CD14-positive monocyte (primary cell): ENCODE results near the gene DLGAP4. TPM values are rescaled to one million over a fixed set of nuclear protein-coding genes. Genes with fewer than 3 reads are reported as not detected.
A peak's percentile ranks its signal among the peaks of the same experiment; 100 is the strongest.

Experiments
- DNase-seq, 3 donors: peaks; one replicate each; pipeline ENCODE4 v3.0.0-alpha.2; 2011 to 2022
- H2AFZ ChIP-seq: 2 replicates; pipeline ENCODE4 v1.6.0; 2012; ENCODE audit warnings: mild to moderate bottlenecking, low read depth, low read length, inconsistent platforms; ENCODE audit not compliant: insufficient read depth, poor library complexity, severe bottlenecking
- H3K27ac ChIP-seq, 2 donors: 1 replicate in 1 of 2; 2 replicates in 1 of 2; pipeline ENCODE4 v1.5.1; 2012 to 2013; ENCODE audit warnings: low read length in 2 of 2, control low read depth in 1 of 2, inconsistent platforms in 1 of 2, low read depth in 1 of 2, mild to moderate bottlenecking in 1 of 2
- H3K27me3 ChIP-seq, 2 donors: one replicate each; pipeline versions ENCODE4 v1.6.0 to v1.6.1; 2011 to 2013; ENCODE audit warnings: low read length in 2 of 2; ENCODE audit not compliant: control insufficient read depth in 2 of 2, insufficient read depth in 2 of 2
- H3K36me3 ChIP-seq, 2 donors: replicated peaks in 1 of 2; 1 replicate in 1 of 2; 2 replicates in 1 of 2; pipeline versions ENCODE4 v1.5.1 to v1.6.1; 2012 to 2013; ENCODE audit warnings: low read length in 2 of 2, control low read depth in 1 of 2, inconsistent platforms in 1 of 2, mild to moderate bottlenecking in 1 of 2; ENCODE audit not compliant: insufficient read depth in 2 of 2, control insufficient read depth in 1 of 2
- H3K4me1 ChIP-seq, 2 donors: 1 replicate in 1 of 2; 2 replicates in 1 of 2; pipeline versions ENCODE4 v1.5.1 to v1.6.1; 2012 to 2013; ENCODE audit warnings: low read length in 2 of 2, control low read depth in 1 of 2, inconsistent platforms in 1 of 2, mild to moderate bottlenecking in 1 of 2, moderate library complexity in 1 of 2; ENCODE audit not compliant: insufficient read depth in 2 of 2, control insufficient read depth in 1 of 2
- H3K4me2 ChIP-seq: replicated peaks from 2 replicates; pipeline ENCODE3; 2012; ENCODE audit warnings: low read length, moderate library complexity, mild to moderate bottlenecking; ENCODE audit not compliant: poor library complexity, severe bottlenecking; ENCODE audit errors: extremely low read depth
- H3K4me3 ChIP-seq, 3 experiments: fragments of 200-600 bp in 1 of 3; sonication (generic) in 1 of 3; replicated peaks in 1 of 3; 1 replicate in 2 of 3; 2 replicates in 1 of 3; pipeline ENCODE4 v1.5.1; 2011 to 2013; ENCODE audit warnings: low read length in 3 of 3, mild to moderate bottlenecking in 3 of 3, control low read depth in 2 of 3, low read depth in 2 of 3, inconsistent platforms in 1 of 3, moderate library complexity in 1 of 3
- H3K79me2 ChIP-seq: 2 replicates; pipeline ENCODE4 v1.6.0; 2012; ENCODE audit warnings: mild to moderate bottlenecking, control low read depth, inconsistent platforms, low read length, moderate library complexity; ENCODE audit not compliant: insufficient read depth
- H3K9ac ChIP-seq: 2 replicates; pipeline ENCODE4 v1.6.0; 2017; ENCODE audit warnings: low read length, mild to moderate bottlenecking; ENCODE audit not compliant: insufficient read depth, poor library complexity, severe bottlenecking
- H3K9me3 ChIP-seq, 2 donors: replicated peaks in 1 of 2; 1 replicate in 1 of 2; 2 replicates in 1 of 2; pipeline versions ENCODE4 v1.5.1 to v1.6.1; 2012 to 2013; ENCODE audit warnings: low read length in 2 of 2, control low read depth in 1 of 2; ENCODE audit not compliant: control insufficient read depth in 1 of 2, insufficient read depth in 1 of 2
- H4K20me1 ChIP-seq: 2 replicates; pipeline ENCODE4 v1.6.0; 2012; ENCODE audit warnings: mild to moderate bottlenecking, low read length, control low read depth, moderate library complexity; ENCODE audit not compliant: insufficient read depth
- H3K27ac Mint-ChIP-seq, 7 donors: one replicate each; pipeline ENCODE4 v1.8.0; 2020; ENCODE audit warnings: mild to moderate bottlenecking in 7 of 7, mixed read lengths in 7 of 7, moderate library complexity in 6 of 7, inconsistent platforms in 2 of 7
- H3K27me3 Mint-ChIP-seq, 3 donors: one replicate each; pipeline ENCODE4 v1.8.0; 2021 to 2022; ENCODE audit warnings: low read depth in 3 of 3, mild to moderate bottlenecking in 3 of 3, mixed read lengths in 3 of 3, moderate library complexity in 3 of 3, inconsistent platforms in 1 of 3
- H3K36me3 Mint-ChIP-seq, 2 donors: one replicate each; pipeline ENCODE4 v1.8.0; 2020; ENCODE audit warnings: mixed read lengths in 2 of 2, inconsistent platforms in 1 of 2, mild to moderate bottlenecking in 1 of 2
- H3K4me1 Mint-ChIP-seq: one replicate; pipeline ENCODE4 v1.8.0; 2020; ENCODE audit warnings: mild to moderate bottlenecking, mixed read lengths
- H3K4me3 Mint-ChIP-seq, 2 donors: one replicate each; pipeline ENCODE4 v1.8.0; 2020; ENCODE audit warnings: mild to moderate bottlenecking in 2 of 2, mixed read lengths in 2 of 2, moderate library complexity in 1 of 2
- H3K9me3 Mint-ChIP-seq, 7 donors: one replicate each; pipeline ENCODE4 v1.8.0; 2020 to 2022; ENCODE audit warnings: mixed read lengths in 7 of 7, mild to moderate bottlenecking in 6 of 7, moderate library complexity in 6 of 7, inconsistent platforms in 2 of 7
- WGBS: methylation state at CpG from one replicate; pipeline ENCODE4 v1.1.5; 2013; ENCODE audit warnings: missing lambda C conversion rate; ENCODE audit not compliant: insufficient coverage; 5-methylcytosine and 5-hydroxymethylcytosine counted together
- intact Hi-C, 2 donors: fragments of 100-400 bp; cut with micrococcal nuclease; formaldehyde crosslinking; loops; one replicate each; pipeline versions ENCODE4 v1.15.0 to v1.15.1; 2023
- polyA plus RNA-seq, 3 donors: library from polyadenylated mRNA; depleted of rRNA in 1 of 3; unstranded in 2 of 3; stranded (reverse) in 1 of 3; fragments of 300-500 nt in 2 of 3; fragments of >200 nt in 1 of 3; fragmentation: Illumina TruSeq in 2 of 3; gene quantifications; 1 replicate in 2 of 3; 2 replicates in 1 of 3; pipeline ENCODE4 v1.2.3, GENCODE V29; 2012 to 2021
- TF ChIP-seq, protein P1 (sequence below): fragments of 200-600 bp; IDR thresholded peaks from one replicate; pipeline ENCODE4 v1.8.0; 2022; ENCODE audit warnings: antibody characterized with exemption, mild to moderate bottlenecking

The DLGAP4 gene
- polyA plus RNA-seq, 3 donors, result 9.9 to 52.7 (median 17.6) TPM

- Histone ChIP-seq H3K4me3 (no peak overlapping the region), H3K27me3 (peaks cover 21 to 49% of the 10 kb centered on the region in 2 donors), H4K20me1 (no peaks in the 10 kb centered on the region), H3K27ac (no peak overlapping the region), H3K4me1 (peaks cover 0 to 3% of the 10 kb centered on the region in 2 donors), H3K9ac (no peak overlapping the region), H3K9me3 (peaks cover 0 to 12% of the 10 kb centered on the region in 2 donors), H3K79me2 (no peaks in the 10 kb centered on the region), H3K36me3 (no peaks in the 10 kb centered on the region), H3K4me2 (no peak overlapping the region), H2AFZ (no peak overlapping the region)
- no peak overlapping the region for H3K27ac Mint-ChIP-seq
- intact Hi-C loops, result no loop called here
- WGBS, result 69% methylated on average over 8 of the region's 12 CpGs
- H3K36me3 Mint-ChIP-seq, result peaks cover 0 to 2% of the 10 kb centered on the region in 2 donors
- peak overlapping the region in 1 of 2 donors; percentile 18 for H3K4me3 Mint-ChIP-seq
- no peak for DNase-seq
- H3K9me3 Mint-ChIP-seq, result peaks cover 0 to 20% (median 3%) of the 10 kb centered on the region in 7 donors
- TF ChIP-seq, protein P1, sequence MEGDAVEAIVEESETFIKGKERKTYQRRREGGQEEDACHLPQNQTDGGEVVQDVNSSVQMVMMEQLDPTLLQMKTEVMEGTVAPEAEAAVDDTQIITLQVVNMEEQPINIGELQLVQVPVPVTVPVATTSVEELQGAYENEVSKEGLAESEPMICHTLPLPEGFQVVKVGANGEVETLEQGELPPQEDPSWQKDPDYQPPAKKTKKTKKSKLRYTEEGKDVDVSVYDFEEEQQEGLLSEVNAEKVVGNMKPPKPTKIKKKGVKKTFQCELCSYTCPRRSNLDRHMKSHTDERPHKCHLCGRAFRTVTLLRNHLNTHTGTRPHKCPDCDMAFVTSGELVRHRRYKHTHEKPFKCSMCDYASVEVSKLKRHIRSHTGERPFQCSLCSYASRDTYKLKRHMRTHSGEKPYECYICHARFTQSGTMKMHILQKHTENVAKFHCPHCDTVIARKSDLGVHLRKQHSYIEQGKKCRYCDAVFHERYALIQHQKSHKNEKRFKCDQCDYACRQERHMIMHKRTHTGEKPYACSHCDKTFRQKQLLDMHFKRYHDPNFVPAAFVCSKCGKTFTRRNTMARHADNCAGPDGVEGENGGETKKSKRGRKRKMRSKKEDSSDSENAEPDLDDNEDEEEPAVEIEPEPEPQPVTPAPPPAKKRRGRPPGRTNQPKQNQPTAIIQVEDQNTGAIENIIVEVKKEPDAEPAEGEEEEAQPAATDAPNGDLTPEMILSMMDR, result no peak
- no peaks in the 10 kb centered on the region for H3K4me1 Mint-ChIP-seq
- H3K27me3 Mint-ChIP-seq, result peaks cover 50 to 61% (median 52%) of the 10 kb centered on the region in 3 donors
These were observed 2.8 kb downstream of the DLGAP4 start for GRCh38 chr20:36308986-36309385.

- 88% methylated on average over 3 of the region's 3 CpGs for WGBS
- H3K27ac ChIP-seq, result no peak overlapping the region
- intact Hi-C loops, result no loop called here
- no peak overlapping the region for H3K4me3 ChIP-seq
- H3K4me2 ChIP-seq, result no peak overlapping the region
- TF ChIP-seq, protein P1, result no peak
- H3K4me3 Mint-ChIP-seq, result no peak overlapping the region
- H3K9ac ChIP-seq, result no peak overlapping the region
- peaks cover 18 to 43% of the 10 kb centered on the region in 2 donors for H3K27me3 ChIP-seq
- H4K20me1 ChIP-seq, result no peaks in the 10 kb centered on the region
- H3K36me3 ChIP-seq, result no peaks in the 10 kb centered on the region
- H3K36me3 Mint-ChIP-seq, result peaks cover 0 to 2% of the 10 kb centered on the region in 2 donors
- no peaks in the 10 kb centered on the region for H3K4me1 Mint-ChIP-seq
- DNase-seq, result no peak
- H2AFZ ChIP-seq, result no peak overlapping the region
- peaks cover 0 to 3% of the 10 kb centered on the region in 2 donors for H3K4me1 ChIP-seq
- H3K9me3 Mint-ChIP-seq, result peaks cover 0 to 20% (median 3%) of the 10 kb centered on the region in 7 donors
- peaks cover 0 to 12% of the 10 kb centered on the region in 2 donors for H3K9me3 ChIP-seq
- peaks cover 47 to 55% (median 50%) of the 10 kb centered on the region in 3 donors for H3K27me3 Mint-ChIP-seq
- no peak overlapping the region for H3K27ac Mint-ChIP-seq
- H3K79me2 ChIP-seq, result no peaks in the 10 kb centered on the region
These were observed 3.5 kb downstream of the DLGAP4 start for GRCh38 chr20:36309643-36310042.
